Measurements from ENCODE around the gene MAT1A.

The MAT1A gene

GRCh38 chr10:80274396-80275134 lies 14.9 kb downstream of the MAT1A start:
- TF ChIP-seq CTCF (IDR thresholded peaks at IDR 0.05; ENCODE audit: insufficient read depth, low read depth, low read length, missing control alignments): no peak
- no peak for DNase-seq (ENCODE audit: low read depth)
- no peak overlapping the region for H3K4me3 ChIP-seq (ENCODE audit: low read depth, low read length)

GRCh38 chr10:80273523-80274170 lies 15.8 kb downstream of the MAT1A start:
- H3K4me3 ChIP-seq (ENCODE audit: low read depth, low read length): no peak overlapping the region
- TF ChIP-seq CTCF (IDR thresholded peaks at IDR 0.05; ENCODE audit: insufficient read depth, low read depth, low read length, missing control alignments): no peak
- no peak for DNase-seq (ENCODE audit: low read depth)

DNA sequence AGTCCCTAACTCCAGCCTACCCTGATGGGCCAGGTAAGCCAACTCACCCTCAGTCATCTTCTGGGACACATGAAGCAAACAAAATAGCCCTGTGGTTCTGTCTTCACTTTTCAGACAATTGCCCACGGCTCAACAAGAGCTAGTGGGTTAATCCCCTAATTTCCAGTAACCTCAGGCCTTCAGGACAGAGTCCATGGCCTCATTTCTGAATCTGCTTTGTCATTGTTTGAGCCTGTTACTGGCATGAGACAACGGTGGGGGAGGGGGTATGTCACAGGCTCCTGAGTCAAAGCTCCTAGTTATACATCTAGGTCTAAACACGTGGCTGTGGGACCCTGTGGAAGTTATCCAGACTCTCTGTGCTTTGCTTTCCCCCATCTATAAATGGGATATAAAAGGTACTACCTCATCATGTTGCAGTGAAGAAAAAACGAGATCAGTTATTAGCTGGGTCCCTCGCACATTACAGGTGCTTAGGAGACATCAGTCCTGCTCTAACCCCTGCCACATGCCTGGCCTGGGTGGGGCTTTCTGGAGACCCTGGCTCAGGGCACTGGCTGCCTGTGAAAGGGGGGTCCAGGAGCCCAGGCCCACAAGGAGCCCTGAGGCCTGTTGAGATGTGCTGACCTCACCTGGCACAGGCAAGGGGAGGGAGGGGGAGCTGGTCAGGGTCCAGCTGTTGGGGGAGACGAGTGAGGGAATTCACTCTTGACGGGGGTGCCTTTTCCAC lies 16.5 kb downstream of the MAT1A start:
- no peak for TF ChIP-seq CTCF (IDR thresholded peaks at IDR 0.05; ENCODE audit: insufficient read depth, low read depth, low read length, missing control alignments)
- H3K4me3 ChIP-seq (ENCODE audit: low read depth, low read length): no peak overlapping the region
- no peak for DNase-seq (ENCODE audit: low read depth)

GRCh38 chr10:80271416-80271815 lies 18.0 kb downstream of the MAT1A start:
- H3K4me3 ChIP-seq (ENCODE audit: low read depth, low read length): no peak overlapping the region
- TF ChIP-seq CTCF (IDR thresholded peaks at IDR 0.05; ENCODE audit: insufficient read depth, low read depth, low read length, missing control alignments): no peak
- no peak for DNase-seq (ENCODE audit: low read depth)

DNA sequence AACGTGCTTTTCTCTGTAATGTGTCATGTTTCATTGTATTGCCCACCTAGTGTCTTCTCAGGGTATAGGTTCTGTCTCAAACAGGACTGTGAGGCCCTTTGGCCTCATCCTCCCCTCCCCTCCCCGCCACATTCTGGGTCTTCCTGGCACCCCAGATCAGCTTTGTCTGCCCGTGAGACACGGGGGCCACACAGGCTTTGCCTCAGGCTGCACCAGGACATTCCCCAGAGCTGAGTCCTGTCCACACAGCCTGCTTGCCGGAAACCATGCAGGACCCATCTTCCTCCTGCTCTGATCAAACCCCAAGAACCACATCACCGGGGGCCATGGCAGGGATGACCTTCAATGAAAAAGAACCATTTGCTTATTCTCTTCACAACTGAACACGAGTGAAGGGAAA lies 18.6 kb downstream of the MAT1A start:
- DNase-seq (ENCODE audit: low read depth): no peak
- TF ChIP-seq CTCF (IDR thresholded peaks at IDR 0.05; ENCODE audit: insufficient read depth, low read depth, low read length, missing control alignments): no peak
- no peak overlapping the region for H3K4me3 ChIP-seq (ENCODE audit: low read depth, low read length)

DNA sequence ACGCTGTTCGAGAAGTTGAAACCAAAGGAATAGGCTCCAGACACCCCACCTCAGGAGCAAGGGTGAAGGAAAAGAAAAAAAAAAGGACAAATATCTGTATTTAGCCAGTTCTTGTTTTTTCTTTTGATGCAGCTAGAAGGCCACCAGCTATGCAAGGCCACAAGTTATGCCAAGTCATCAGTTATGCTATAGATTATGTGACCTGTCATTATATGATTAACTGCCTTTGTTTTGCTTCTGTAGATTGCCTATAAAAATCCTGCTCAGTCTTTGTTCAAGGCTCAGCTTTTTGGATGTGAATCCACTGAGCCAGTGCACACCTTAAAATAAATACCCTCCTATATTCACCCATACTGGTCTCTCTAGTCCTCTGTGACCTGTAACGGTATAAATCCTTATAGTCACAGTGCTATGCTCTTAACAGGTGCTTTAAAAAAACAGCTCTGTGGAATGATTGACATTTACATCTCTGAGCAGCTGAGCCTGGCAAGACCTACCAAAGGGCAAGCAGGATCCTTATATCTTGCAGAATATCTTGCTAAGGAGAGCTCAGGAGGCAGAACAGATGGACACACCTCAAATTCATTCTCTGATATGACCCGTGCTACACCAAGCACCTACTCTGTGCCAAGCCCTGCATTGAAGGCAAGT lies 20.4 kb downstream of the MAT1A start:
- DNase-seq (ENCODE audit: low read depth): no peak
- no peak overlapping the region for H3K4me3 ChIP-seq (ENCODE audit: low read depth, low read length)
- no peak for TF ChIP-seq CTCF (IDR thresholded peaks at IDR 0.05; ENCODE audit: insufficient read depth, low read depth, low read length, missing control alignments)

Measured in GM12865 (cell line).